PFSK-1 (cell line): ENCODE data around the gene NOXO1.

Source experiments
- FOXP2 ChIP-seq: optimal IDR thresholded peaks from 2 replicates; pipeline ENCODE3; 2011; ENCODE audit warnings: borderline replicate concordance, control low read depth, inconsistent platforms; ENCODE audit not compliant: insufficient read depth; ENCODE audit errors: extremely low read length, extremely low read depth
- POLR2AphosphoS5 ChIP-seq: IDR thresholded peaks from 2 replicates; pipeline ENCODE4 v1.6.1; 2012; ENCODE audit warnings: low read depth, mild to moderate bottlenecking, control low read depth, low read length, moderate library complexity
- REST ChIP-seq, 2 experiments: IDR thresholded peaks; 2 replicates each; pipeline versions ENCODE4 v1.6.1 to v1.8.0; 2011 to 2012; ENCODE audit warnings: low read depth in 2 of 2, low read length in 2 of 2, control low read depth in 1 of 2, inconsistent platforms in 1 of 2, mild to moderate bottlenecking in 1 of 2, moderate library complexity in 1 of 2; ENCODE audit not compliant: insufficient read depth in 1 of 2
- SIN3A ChIP-seq: IDR thresholded peaks from 2 replicates; pipeline ENCODE4 v1.6.1; 2012; ENCODE audit warnings: mild to moderate bottlenecking, low read length, moderate library complexity, borderline replicate concordance; ENCODE audit not compliant: insufficient read depth
- TAF1 ChIP-seq: IDR thresholded peaks from 2 replicates; pipeline ENCODE4 v1.6.1; 2012; ENCODE audit warnings: low read length, control low read depth, borderline replicate concordance; ENCODE audit not compliant: insufficient read depth

GRCh38 chr16:1987198-1987597 lies 5.9 kb upstream of the NOXO1 start:
- TF ChIP-seq FOXP2, result no peak
- TF ChIP-seq TAF1, result no peak
- no peak for TF ChIP-seq POLR2AphosphoS5
- no peak for TF ChIP-seq REST (IDR thresholded peaks at IDR 0.05; ENCODE audit: insufficient read depth in 1 of 2, low read depth in 2 of 2, low read length in 2 of 2)
- TF ChIP-seq SIN3A, result no peak
